CD14-positive monocyte (primary cell): Measurements from ENCODE around the gene PPP1R3G. TPM values are rescaled to one million over a fixed set of nuclear protein-coding genes. Genes with fewer than 3 reads are reported as not detected.

ENCODE experiments used
- DNase-seq, 3 donors: peaks; one replicate each; pipeline ENCODE4 v3.0.0-alpha.2; 2011 to 2022
- H2AFZ ChIP-seq: 2 replicates; pipeline ENCODE4 v1.6.0; 2012; ENCODE audit warnings: mild to moderate bottlenecking, low read depth, low read length, inconsistent platforms; ENCODE audit not compliant: insufficient read depth, poor library complexity, severe bottlenecking
- H3K27ac ChIP-seq, 2 donors: 1 replicate in 1 of 2; 2 replicates in 1 of 2; pipeline ENCODE4 v1.5.1; 2012 to 2013; ENCODE audit warnings: low read length in 2 of 2, control low read depth in 1 of 2, inconsistent platforms in 1 of 2, low read depth in 1 of 2, mild to moderate bottlenecking in 1 of 2
- H3K27me3 ChIP-seq, 2 donors: one replicate each; pipeline versions ENCODE4 v1.6.0 to v1.6.1; 2011 to 2013; ENCODE audit warnings: low read length in 2 of 2; ENCODE audit not compliant: control insufficient read depth in 2 of 2, insufficient read depth in 2 of 2
- H3K36me3 ChIP-seq, 2 donors: replicated peaks in 1 of 2; 1 replicate in 1 of 2; 2 replicates in 1 of 2; pipeline versions ENCODE4 v1.5.1 to v1.6.1; 2012 to 2013; ENCODE audit warnings: low read length in 2 of 2, control low read depth in 1 of 2, inconsistent platforms in 1 of 2, mild to moderate bottlenecking in 1 of 2; ENCODE audit not compliant: insufficient read depth in 2 of 2, control insufficient read depth in 1 of 2
- H3K4me1 ChIP-seq, 2 donors: 1 replicate in 1 of 2; 2 replicates in 1 of 2; pipeline versions ENCODE4 v1.5.1 to v1.6.1; 2012 to 2013; ENCODE audit warnings: low read length in 2 of 2, control low read depth in 1 of 2, inconsistent platforms in 1 of 2, mild to moderate bottlenecking in 1 of 2, moderate library complexity in 1 of 2; ENCODE audit not compliant: insufficient read depth in 2 of 2, control insufficient read depth in 1 of 2
- H3K4me2 ChIP-seq: replicated peaks from 2 replicates; pipeline ENCODE3; 2012; ENCODE audit warnings: low read length, moderate library complexity, mild to moderate bottlenecking; ENCODE audit not compliant: poor library complexity, severe bottlenecking; ENCODE audit errors: extremely low read depth
- H3K4me3 ChIP-seq, 3 experiments: fragments of 200-600 bp in 1 of 3; sonication (generic) in 1 of 3; replicated peaks in 1 of 3; 1 replicate in 2 of 3; 2 replicates in 1 of 3; pipeline ENCODE4 v1.5.1; 2011 to 2013; ENCODE audit warnings: low read length in 3 of 3, mild to moderate bottlenecking in 3 of 3, control low read depth in 2 of 3, low read depth in 2 of 3, inconsistent platforms in 1 of 3, moderate library complexity in 1 of 3
- H3K79me2 ChIP-seq: 2 replicates; pipeline ENCODE4 v1.6.0; 2012; ENCODE audit warnings: mild to moderate bottlenecking, control low read depth, inconsistent platforms, low read length, moderate library complexity; ENCODE audit not compliant: insufficient read depth
- H3K9ac ChIP-seq: 2 replicates; pipeline ENCODE4 v1.6.0; 2017; ENCODE audit warnings: low read length, mild to moderate bottlenecking; ENCODE audit not compliant: insufficient read depth, poor library complexity, severe bottlenecking
- H3K9me3 ChIP-seq, 2 donors: replicated peaks in 1 of 2; 1 replicate in 1 of 2; 2 replicates in 1 of 2; pipeline versions ENCODE4 v1.5.1 to v1.6.1; 2012 to 2013; ENCODE audit warnings: low read length in 2 of 2, control low read depth in 1 of 2; ENCODE audit not compliant: control insufficient read depth in 1 of 2, insufficient read depth in 1 of 2
- H4K20me1 ChIP-seq: 2 replicates; pipeline ENCODE4 v1.6.0; 2012; ENCODE audit warnings: mild to moderate bottlenecking, low read length, control low read depth, moderate library complexity; ENCODE audit not compliant: insufficient read depth
- H3K27ac Mint-ChIP-seq, 7 donors: one replicate each; pipeline ENCODE4 v1.8.0; 2020; ENCODE audit warnings: mild to moderate bottlenecking in 7 of 7, mixed read lengths in 7 of 7, moderate library complexity in 6 of 7, inconsistent platforms in 2 of 7
- H3K27me3 Mint-ChIP-seq, 3 donors: one replicate each; pipeline ENCODE4 v1.8.0; 2021 to 2022; ENCODE audit warnings: low read depth in 3 of 3, mild to moderate bottlenecking in 3 of 3, mixed read lengths in 3 of 3, moderate library complexity in 3 of 3, inconsistent platforms in 1 of 3
- H3K36me3 Mint-ChIP-seq, 2 donors: one replicate each; pipeline ENCODE4 v1.8.0; 2020; ENCODE audit warnings: mixed read lengths in 2 of 2, inconsistent platforms in 1 of 2, mild to moderate bottlenecking in 1 of 2
- H3K4me1 Mint-ChIP-seq: one replicate; pipeline ENCODE4 v1.8.0; 2020; ENCODE audit warnings: mild to moderate bottlenecking, mixed read lengths
- H3K4me3 Mint-ChIP-seq, 2 donors: one replicate each; pipeline ENCODE4 v1.8.0; 2020; ENCODE audit warnings: mild to moderate bottlenecking in 2 of 2, mixed read lengths in 2 of 2, moderate library complexity in 1 of 2
- H3K9me3 Mint-ChIP-seq, 7 donors: one replicate each; pipeline ENCODE4 v1.8.0; 2020 to 2022; ENCODE audit warnings: mixed read lengths in 7 of 7, mild to moderate bottlenecking in 6 of 7, moderate library complexity in 6 of 7, inconsistent platforms in 2 of 7
- CTCF ChIP-seq: fragments of 200-600 bp; IDR thresholded peaks from one replicate; pipeline ENCODE4 v1.8.0; 2022; ENCODE audit warnings: antibody characterized with exemption, mild to moderate bottlenecking
- WGBS: methylation state at CpG from one replicate; pipeline ENCODE4 v1.1.5; 2013; ENCODE audit warnings: missing lambda C conversion rate; ENCODE audit not compliant: insufficient coverage; 5-methylcytosine and 5-hydroxymethylcytosine counted together
- intact Hi-C, 2 donors: fragments of 100-400 bp; cut with micrococcal nuclease; formaldehyde crosslinking; loops; one replicate each; pipeline versions ENCODE4 v1.15.0 to v1.15.1; 2023
- polyA plus RNA-seq, 3 donors: library from polyadenylated mRNA; depleted of rRNA in 1 of 3; unstranded in 2 of 3; stranded (reverse) in 1 of 3; fragments of 300-500 nt in 2 of 3; fragments of >200 nt in 1 of 3; fragmentation: Illumina TruSeq in 2 of 3; gene quantifications; 1 replicate in 2 of 3; 2 replicates in 1 of 3; pipeline ENCODE4 v1.2.3, GENCODE V29; 2012 to 2021

Gene PPP1R3G
- polyA plus RNA-seq, 3 donors, result 0.13 to 0.15 (median 0.13) TPM

GRCh38 chr6:5104667-5105066 is 19.5 kb downstream of the PPP1R3G start:
- Histone ChIP-seq H3K79me2 (no peaks in the 10 kb centered on the region), H3K36me3 (no peaks in the 10 kb centered on the region), H3K4me2 (no peak overlapping the region), H2AFZ (no peak overlapping the region), H3K27ac (no peak overlapping the region), H3K9me3 (no peaks in the 10 kb centered on the region), H3K4me1 (no peaks in the 10 kb centered on the region), H3K27me3 (no peaks in the 10 kb centered on the region), H3K4me3 (no peak overlapping the region), H4K20me1 (no peaks in the 10 kb centered on the region), H3K9ac (no peak overlapping the region)
- no peak overlapping the region for H3K4me3 Mint-ChIP-seq
- 100% methylated on average over 1 of the region's 6 CpGs for WGBS
- peaks cover 16% of the 10 kb centered on the region for H3K4me1 Mint-ChIP-seq
- H3K27ac Mint-ChIP-seq, result no peak overlapping the region
- no peak for DNase-seq
- no peak for TF ChIP-seq CTCF
- H3K27me3 Mint-ChIP-seq, result peaks cover 0 to 2% (median 0%) of the 10 kb centered on the region in 3 donors
- H3K9me3 Mint-ChIP-seq, result peaks cover 0 to 2% (median 0%) of the 10 kb centered on the region in 7 donors
- intact Hi-C loops, result no loop called here
- H3K36me3 Mint-ChIP-seq, result no peaks in the 10 kb centered on the region

- WGBS, result 95% methylated on average over 10 of the region's 10 CpGs
- peaks cover 0 to 2% (median 0%) of the 10 kb centered on the region in 3 donors for H3K27me3 Mint-ChIP-seq
- H4K20me1 ChIP-seq, result no peaks in the 10 kb centered on the region
- H3K36me3 ChIP-seq, result no peaks in the 10 kb centered on the region
- H3K4me3 ChIP-seq, result no peak overlapping the region
- peaks cover 16% of the 10 kb centered on the region for H3K4me1 Mint-ChIP-seq
- intact Hi-C loops, result no loop called here
- H3K4me2 ChIP-seq, result no peak overlapping the region
- no peak overlapping the region for H3K9ac ChIP-seq
- no peak overlapping the region for H3K4me3 Mint-ChIP-seq
- no peak overlapping the region for H3K27ac ChIP-seq
- H3K9me3 ChIP-seq, result no peaks in the 10 kb centered on the region
- H3K36me3 Mint-ChIP-seq, result no peaks in the 10 kb centered on the region
- H3K79me2 ChIP-seq, result no peaks in the 10 kb centered on the region
- H3K27ac Mint-ChIP-seq, result no peak overlapping the region
- no peaks in the 10 kb centered on the region for H3K27me3 ChIP-seq
- no peak overlapping the region for H2AFZ ChIP-seq
- H3K4me1 ChIP-seq, result no peaks in the 10 kb centered on the region
- H3K9me3 Mint-ChIP-seq, result peaks cover 0 to 2% (median 0%) of the 10 kb centered on the region in 7 donors
- no peak for DNase-seq
- TF ChIP-seq CTCF, result no peak
Measured at GRCh38 chr6:5105146-5105545, 20.0 kb downstream of the PPP1R3G start.
